NT2/D1 (cell line): ENCODE results near the gene NDE1.

ENCODE experiments used
- SUZ12 ChIP-seq: IDR thresholded peaks from 2 replicates; pipeline ENCODE4 v1.6.1; 2011; ENCODE audit not compliant: insufficient read length, insufficient read depth; ENCODE audit errors: extremely low read depth
- YY1 ChIP-seq: IDR thresholded peaks from 2 replicates; pipeline ENCODE4 v1.6.1; 2011; ENCODE audit not compliant: insufficient read length, insufficient read depth
- ZNF274 ChIP-seq: IDR thresholded peaks from 2 replicates; pipeline ENCODE4 v1.6.1; 2011; ENCODE audit warnings: mild to moderate bottlenecking, low read depth, low read length

DNA sequence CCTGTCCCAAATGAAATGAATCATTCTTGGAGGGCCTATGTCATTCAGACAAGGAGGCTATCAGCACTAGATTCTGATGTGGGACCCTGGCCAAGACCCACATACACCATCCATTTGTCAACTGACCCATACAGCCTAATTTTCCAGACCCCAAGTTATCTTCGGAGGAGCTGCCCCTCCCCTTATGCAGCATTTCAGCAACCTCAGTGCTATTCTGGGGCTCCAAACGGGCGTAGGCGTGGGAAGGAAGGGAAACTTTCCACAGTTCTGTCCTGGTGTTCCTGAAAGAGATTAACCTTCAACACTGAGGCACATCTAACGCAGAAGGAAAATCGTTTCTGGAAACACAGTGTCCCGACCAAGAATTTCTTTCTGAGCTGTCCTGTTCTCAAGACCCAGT is 120.1 kb downstream of the NDE1 start:
- no peak for TF ChIP-seq SUZ12
- no peak for TF ChIP-seq ZNF274
- no peak for TF ChIP-seq YY1
